SK-N-SH treated with all-trans-retinoic acid at 6 μM for 48 hours (cell line): ENCODE results near the gene SRRD.

Source experiments
- ARNTL ChIP-seq: fragments of 450-650 bp; formaldehyde crosslinking; IDR thresholded peaks from 2 replicates; pipeline ENCODE4 v1.5.0; 2020; ENCODE audit warnings: low read depth, mild to moderate bottlenecking, moderate library complexity, borderline replicate concordance
- ISL1 ChIP-seq: fragments of 250-450 bp; sonication (Bioruptor Pico); IDR thresholded peaks from 2 replicates; pipeline ENCODE4 v2.1.2; 2022; ENCODE audit warnings: mild to moderate bottlenecking, moderate library complexity
- PATZ1 ChIP-seq: fragments of 250-450 bp; sonication (Bioruptor Pico); IDR thresholded peaks from 2 replicates; pipeline ENCODE4 v1.8.0; 2020; ENCODE audit warnings: mild to moderate bottlenecking, moderate library complexity, borderline replicate concordance
- ZFP3 ChIP-seq: fragments of 250-450 bp; sonication (Bioruptor Pico); IDR thresholded peaks from 2 replicates; pipeline ENCODE4 v1.5.0; 2020; ENCODE audit warnings: mild to moderate bottlenecking, moderate library complexity
- ZNF8 ChIP-seq: fragments of 450-650 bp; formaldehyde crosslinking; IDR thresholded peaks from 2 replicates; pipeline ENCODE4 v1.5.0; 2020; ENCODE audit warnings: mild to moderate bottlenecking, moderate library complexity
- TF ChIP-seq, protein P1 (sequence below): fragments of 250-450 bp; sonication (Bioruptor Pico); IDR thresholded peaks from 2 replicates; pipeline ENCODE4 v1.8.0; 2021; ENCODE audit warnings: low read depth, mild to moderate bottlenecking, moderate library complexity, borderline replicate concordance
- TF ChIP-seq, protein P2 (sequence below): fragments of 250-450 bp; sonication (Bioruptor Pico); IDR thresholded peaks from 2 replicates; pipeline ENCODE4 v1.5.1; 2020; ENCODE audit warnings: low read depth, mild to moderate bottlenecking, moderate library complexity

DNA sequence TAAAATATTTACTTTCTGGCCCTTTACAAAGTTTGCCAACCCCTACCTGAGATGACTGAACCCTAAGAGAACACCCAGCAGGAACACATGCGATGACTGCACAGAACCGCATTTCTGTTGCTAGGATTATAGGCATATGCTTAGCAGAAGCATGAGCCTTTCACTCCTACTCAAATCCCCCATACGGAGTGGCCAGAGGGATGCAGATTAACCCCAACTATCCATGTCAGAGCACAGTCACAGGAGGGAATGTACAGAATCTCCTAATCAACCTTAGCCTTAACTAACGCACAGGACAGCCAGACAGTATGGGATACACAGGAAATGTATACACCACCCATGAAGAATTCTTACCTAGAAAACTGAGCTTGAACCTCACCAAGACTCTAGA, 6.3 kb upstream of the SRRD start:
- TF ChIP-seq ZNF8 (CRISPR knock-in tag) = no peak
- TF ChIP-seq PATZ1 (CRISPR knock-in tag) = no peak
- TF ChIP-seq, protein P1, sequence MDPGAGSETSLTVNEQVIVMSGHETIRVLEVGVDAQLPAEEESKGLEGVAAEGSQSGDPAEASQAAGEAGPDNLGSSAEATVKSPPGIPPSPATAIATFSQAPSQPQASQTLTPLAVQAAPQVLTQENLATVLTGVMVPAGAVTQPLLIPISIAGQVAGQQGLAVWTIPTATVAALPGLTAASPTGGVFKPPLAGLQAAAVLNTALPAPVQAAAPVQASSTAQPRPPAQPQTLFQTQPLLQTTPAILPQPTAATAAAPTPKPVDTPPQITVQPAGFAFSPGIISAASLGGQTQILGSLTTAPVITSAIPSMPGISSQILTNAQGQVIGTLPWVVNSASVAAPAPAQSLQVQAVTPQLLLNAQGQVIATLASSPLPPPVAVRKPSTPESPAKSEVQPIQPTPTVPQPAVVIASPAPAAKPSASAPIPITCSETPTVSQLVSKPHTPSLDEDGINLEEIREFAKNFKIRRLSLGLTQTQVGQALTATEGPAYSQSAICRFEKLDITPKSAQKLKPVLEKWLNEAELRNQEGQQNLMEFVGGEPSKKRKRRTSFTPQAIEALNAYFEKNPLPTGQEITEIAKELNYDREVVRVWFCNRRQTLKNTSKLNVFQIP = no peak
- no peak for TF ChIP-seq ARNTL (CRISPR knock-in tag)
- TF ChIP-seq, protein P2, sequence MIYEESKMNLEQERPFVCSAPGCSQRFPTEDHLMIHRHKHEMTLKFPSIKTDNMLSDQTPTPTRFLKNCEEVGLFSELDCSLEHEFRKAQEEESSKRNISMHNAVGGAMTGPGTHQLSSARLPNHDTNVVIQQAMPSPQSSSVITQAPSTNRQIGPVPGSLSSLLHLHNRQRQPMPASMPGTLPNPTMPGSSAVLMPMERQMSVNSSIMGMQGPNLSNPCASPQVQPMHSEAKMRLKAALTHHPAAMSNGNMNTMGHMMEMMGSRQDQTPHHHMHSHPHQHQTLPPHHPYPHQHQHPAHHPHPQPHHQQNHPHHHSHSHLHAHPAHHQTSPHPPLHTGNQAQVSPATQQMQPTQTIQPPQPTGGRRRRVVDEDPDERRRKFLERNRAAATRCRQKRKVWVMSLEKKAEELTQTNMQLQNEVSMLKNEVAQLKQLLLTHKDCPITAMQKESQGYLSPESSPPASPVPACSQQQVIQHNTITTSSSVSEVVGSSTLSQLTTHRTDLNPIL = no peak
- no peak for TF ChIP-seq ZFP3
- TF ChIP-seq ISL1 (CRISPR knock-in tag) = no peak
